ENCODE data around the gene LNPEP.

GRCh38 chr5:96977228-96977627, 41.3 kb downstream of the LNPEP start:
- no peak for TF ChIP-seq EZH2 (IDR thresholded peaks at IDR 0.05)
- TF ChIP-seq, protein P1, sequence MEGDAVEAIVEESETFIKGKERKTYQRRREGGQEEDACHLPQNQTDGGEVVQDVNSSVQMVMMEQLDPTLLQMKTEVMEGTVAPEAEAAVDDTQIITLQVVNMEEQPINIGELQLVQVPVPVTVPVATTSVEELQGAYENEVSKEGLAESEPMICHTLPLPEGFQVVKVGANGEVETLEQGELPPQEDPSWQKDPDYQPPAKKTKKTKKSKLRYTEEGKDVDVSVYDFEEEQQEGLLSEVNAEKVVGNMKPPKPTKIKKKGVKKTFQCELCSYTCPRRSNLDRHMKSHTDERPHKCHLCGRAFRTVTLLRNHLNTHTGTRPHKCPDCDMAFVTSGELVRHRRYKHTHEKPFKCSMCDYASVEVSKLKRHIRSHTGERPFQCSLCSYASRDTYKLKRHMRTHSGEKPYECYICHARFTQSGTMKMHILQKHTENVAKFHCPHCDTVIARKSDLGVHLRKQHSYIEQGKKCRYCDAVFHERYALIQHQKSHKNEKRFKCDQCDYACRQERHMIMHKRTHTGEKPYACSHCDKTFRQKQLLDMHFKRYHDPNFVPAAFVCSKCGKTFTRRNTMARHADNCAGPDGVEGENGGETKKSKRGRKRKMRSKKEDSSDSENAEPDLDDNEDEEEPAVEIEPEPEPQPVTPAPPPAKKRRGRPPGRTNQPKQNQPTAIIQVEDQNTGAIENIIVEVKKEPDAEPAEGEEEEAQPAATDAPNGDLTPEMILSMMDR (IDR thresholded peaks at IDR 0.05) = no peak

Measured in neural progenitor cell (in vitro differentiated cells).